Activated T-helper 2 cell treated with anti-CD3 and anti-CD28 coated beads, Interferon-gamma antibody, Interleukin-2, Interleukin-4, amounts not matched to agents 10 μg/mL and 5 μg/mL and 100 μg/mL, durations not matched to agents 14 hours and 24 hours and 36 hours (primary cell): Measurements from ENCODE around the gene GYPA. TPM values are rescaled to one million over a fixed set of nuclear protein-coding genes. Genes with fewer than 3 reads are reported as not detected.
"Not testable (repeated sequence)": the region's sequence is repeated elsewhere in the genome, so short reads cannot be mapped to it uniquely, and the experiment has no call there.

Source experiments
- DNase-seq: peaks from one replicate; pipeline ENCODE4 v3.0.0; 2021; ENCODE audit warnings: low spot score
- H3K27ac Mint-ChIP-seq: one replicate; pipeline ENCODE4 v1.8.0; 2021; ENCODE audit warnings: mixed read lengths
- H3K27me3 Mint-ChIP-seq: one replicate; pipeline ENCODE4 v1.8.0; 2021; ENCODE audit warnings: low read depth, mixed read lengths
- H3K36me3 Mint-ChIP-seq: one replicate; pipeline ENCODE4 v1.8.0; 2021; ENCODE audit warnings: low read depth, mixed read lengths
- H3K4me1 Mint-ChIP-seq: one replicate; pipeline ENCODE4 v1.8.0; 2021; ENCODE audit warnings: low read depth, mixed read lengths
- H3K4me3 Mint-ChIP-seq: one replicate; pipeline ENCODE4 v1.8.0; 2021; ENCODE audit warnings: low read depth, mild to moderate bottlenecking, moderate library complexity, mixed read lengths
- H3K9me3 Mint-ChIP-seq: one replicate; pipeline ENCODE4 v1.8.0; 2021; ENCODE audit warnings: mixed read lengths
- intact Hi-C: fragments of 100-400 bp; cut with micrococcal nuclease; formaldehyde crosslinking; loops from one replicate; pipeline ENCODE4 v1.15.1; 2023
- total RNA-seq: library from RNA; stranded (reverse); gene quantifications from 2 replicates; pipeline ENCODE4 v1.2.3, GENCODE V29; 2022

GYPA gene
- not detected in 2 replicates for total RNA-seq

DNA sequence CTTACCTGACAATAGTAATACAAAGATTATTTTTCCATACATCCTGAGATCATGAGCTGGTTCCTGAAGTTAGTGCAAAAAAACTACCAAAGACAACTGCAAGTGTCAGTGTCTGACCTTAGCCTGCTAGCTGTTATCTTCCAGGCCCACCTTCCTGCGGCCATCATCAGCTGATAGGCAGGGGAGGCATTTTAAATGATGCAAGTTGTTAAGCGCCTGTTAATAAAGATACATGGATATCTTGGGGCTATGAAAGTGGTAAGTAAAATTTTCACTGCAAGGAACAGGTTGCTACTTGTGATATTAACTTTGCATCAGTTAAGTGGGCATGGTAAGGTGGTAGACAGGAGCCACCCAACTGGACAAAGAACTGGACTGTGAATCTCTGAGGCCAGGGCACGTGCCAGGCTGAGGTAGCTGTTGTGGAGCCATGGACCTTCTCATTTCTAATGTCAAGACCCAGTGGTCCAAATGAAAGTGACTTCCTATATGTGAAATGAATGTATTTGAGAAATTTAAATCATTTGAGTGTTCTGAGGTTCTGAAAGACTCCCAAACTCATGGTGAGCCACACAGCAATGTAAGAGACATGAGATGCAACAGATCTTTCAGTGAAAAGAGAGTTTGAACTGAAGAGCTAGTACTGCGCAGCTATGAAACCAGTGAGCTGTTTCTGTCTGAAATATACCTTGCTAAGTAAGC lies at the start of gene GYPA:
Gene GYPA, minus strand, starts transcription at position 125 of the 702 bp plus-strand sequence. Its CDS starts 83 bp downstream, at position 42.
- H3K27ac Mint-ChIP-seq, H3K27me3 Mint-ChIP-seq, H3K4me3 Mint-ChIP-seq, H3K9me3 Mint-ChIP-seq, H3K4me1 Mint-ChIP-seq, intact Hi-C loops, H3K36me3 Mint-ChIP-seq, DNase-seq: not testable (repeated sequence)

DNA sequence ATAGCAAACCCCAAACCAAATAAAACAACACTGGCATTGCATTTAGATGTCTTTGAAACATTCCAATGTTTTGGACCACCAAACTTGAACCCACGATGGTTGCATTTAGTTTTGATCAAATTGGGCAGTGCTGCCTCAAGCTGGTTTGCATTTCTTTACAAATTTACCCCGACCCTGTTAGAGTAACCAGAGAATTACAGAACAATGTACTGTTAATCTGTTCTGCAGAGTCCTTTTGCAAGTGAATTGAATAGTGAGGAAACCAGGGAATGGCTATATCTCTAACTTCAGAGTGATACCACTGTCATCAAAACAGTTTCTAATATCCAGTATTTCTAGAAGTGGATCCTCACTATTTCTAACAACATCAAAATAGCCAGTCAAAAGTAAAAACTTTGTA lies 49.5 kb upstream of the GYPA start:
- Mint-ChIP-seq H3K27me3 (peaks cover 10% of the 10 kb centered on the region), H3K4me3 (no peak overlapping the region), H3K9me3 (peaks cover 3% of the 10 kb centered on the region), H3K27ac (no peak overlapping the region), H3K4me1 (no peaks in the 10 kb centered on the region), H3K36me3 (no peaks in the 10 kb centered on the region)
- DNase-seq = no peak
- intact Hi-C loops = no loop called here

DNA sequence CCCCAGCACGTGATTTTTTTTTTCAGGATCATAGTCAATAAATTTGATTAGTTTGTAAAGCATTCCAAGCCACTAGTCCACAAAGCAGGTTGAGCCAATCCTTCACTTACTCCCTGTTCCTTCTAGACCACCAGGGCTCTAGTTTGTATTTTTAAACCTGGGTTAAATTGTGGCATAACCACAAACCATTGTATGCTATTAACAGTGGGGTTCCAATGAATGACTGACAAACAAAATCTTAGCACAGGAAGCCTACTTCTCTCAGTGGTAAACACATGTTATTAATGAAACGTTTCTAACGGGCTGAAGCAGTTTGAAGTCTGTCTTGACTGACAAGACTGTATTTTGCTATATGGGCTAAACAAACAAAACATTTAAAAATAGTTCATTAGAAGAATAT lies 48.6 kb upstream of the GYPA start:
- no peak overlapping the region for H3K27ac Mint-ChIP-seq
- no peaks in the 10 kb centered on the region for H3K36me3 Mint-ChIP-seq
- H3K4me3 Mint-ChIP-seq = no peak overlapping the region
- intact Hi-C loops = no loop called here
- DNase-seq = no peak
- H3K9me3 Mint-ChIP-seq = no peaks in the 10 kb centered on the region
- H3K4me1 Mint-ChIP-seq = no peaks in the 10 kb centered on the region
- peaks cover 11% of the 10 kb centered on the region for H3K27me3 Mint-ChIP-seq

DNA sequence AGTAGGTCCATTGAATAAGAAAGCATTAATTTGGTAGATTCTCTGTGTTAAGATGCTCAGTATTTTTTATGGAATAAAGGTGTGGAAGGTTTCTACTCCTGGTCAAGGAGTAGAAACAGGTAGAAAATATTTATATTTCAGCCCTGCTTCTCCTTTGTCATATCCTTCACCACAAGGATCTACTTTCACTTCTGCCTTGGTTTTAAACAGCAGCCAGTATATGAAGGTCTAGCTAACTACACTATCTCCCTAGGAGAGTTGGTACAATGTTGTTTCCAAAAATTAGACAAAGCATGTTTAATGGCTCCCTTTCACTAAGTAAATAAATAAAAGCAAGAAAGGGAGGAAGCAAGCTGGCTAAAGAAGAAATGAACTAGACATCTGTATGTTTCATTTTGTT lies 44.6 kb upstream of the GYPA start:
- no peaks in the 10 kb centered on the region for H3K9me3 Mint-ChIP-seq
- H3K27ac Mint-ChIP-seq = no peak overlapping the region
- intact Hi-C loops = no loop called here
- no peaks in the 10 kb centered on the region for H3K4me1 Mint-ChIP-seq
- H3K4me3 Mint-ChIP-seq = no peak overlapping the region
- DNase-seq = no peak
- H3K36me3 Mint-ChIP-seq = no peaks in the 10 kb centered on the region
- H3K27me3 Mint-ChIP-seq = peaks cover 8% of the 10 kb centered on the region

DNA sequence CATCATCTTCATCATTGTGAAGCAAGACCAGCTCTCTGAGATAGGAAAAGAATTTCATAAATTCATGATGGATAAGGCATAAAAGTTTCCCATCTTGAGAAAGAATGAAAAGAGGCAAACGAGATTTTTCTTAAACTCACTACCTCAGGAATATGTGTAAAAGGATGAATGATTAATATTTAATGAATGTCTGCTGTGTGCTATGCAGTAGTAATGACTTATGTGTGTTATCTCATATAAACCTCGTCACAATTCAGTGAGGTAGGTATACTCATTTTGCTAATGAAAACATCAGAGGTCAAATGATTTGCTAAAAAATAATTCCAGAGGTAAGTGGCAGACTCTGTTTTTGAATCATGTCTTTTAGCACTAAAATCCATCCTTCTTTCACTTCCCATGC lies 42.6 kb upstream of the GYPA start:
- Mint-ChIP-seq H3K27me3 (peaks cover 6% of the 10 kb centered on the region), H3K4me1 (peaks cover 5% of the 10 kb centered on the region), H3K27ac (no peak overlapping the region), H3K36me3 (no peaks in the 10 kb centered on the region), H3K9me3 (no peaks in the 10 kb centered on the region), H3K4me3 (no peak overlapping the region)
- intact Hi-C loops = no loop called here
- no peak for DNase-seq

DNA sequence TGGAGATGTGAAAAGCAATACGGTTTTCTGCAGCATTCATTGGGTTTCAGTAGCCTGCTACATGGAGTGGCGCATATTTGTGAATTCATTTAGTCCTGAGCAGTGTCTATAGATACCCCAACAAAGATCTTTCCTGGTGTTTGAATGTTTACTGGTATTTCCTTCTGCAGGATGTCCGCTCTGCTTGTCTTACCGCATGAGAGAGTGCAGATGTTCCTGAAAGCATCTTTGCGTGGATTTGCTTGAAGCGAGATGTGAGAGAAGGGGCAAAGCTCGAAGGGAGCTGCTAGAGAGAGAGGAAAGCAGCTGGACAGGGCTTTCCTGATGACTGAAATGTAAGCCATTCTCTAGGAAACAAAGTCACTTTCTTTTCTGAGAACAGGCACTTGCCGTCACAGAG lies 40.9 kb upstream of the GYPA start:
- no peaks in the 10 kb centered on the region for H3K36me3 Mint-ChIP-seq
- intact Hi-C loops = no loop called here

DNA sequence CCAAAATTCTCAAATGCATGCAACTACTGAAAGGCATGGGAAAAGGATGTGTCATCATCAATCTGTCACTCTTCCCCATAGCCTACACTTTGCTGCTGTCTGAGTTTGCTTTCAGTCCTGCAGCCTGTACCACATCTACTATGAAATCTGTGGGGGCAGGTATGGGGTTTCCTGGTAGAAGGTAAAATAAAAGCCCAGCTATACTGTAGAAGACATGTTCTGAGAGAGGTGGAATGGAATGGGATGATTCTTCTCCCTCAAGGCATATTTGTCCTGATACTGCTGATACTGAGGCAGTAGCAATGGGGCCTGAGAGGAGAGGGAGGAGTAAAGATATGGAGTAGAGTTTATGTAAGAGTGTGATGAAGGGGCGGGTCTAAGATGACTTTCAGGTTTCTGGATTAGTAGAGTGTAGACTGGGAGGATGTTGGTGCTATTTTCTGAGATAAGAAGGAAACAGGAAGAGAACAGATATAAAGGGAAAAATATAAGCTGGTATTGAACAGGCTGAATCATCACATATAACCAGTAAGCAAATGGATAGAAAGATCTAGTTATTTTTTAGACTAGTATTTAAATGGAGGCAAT lies 38.7 kb upstream of the GYPA start:
- Mint-ChIP-seq H3K9me3 (no peaks in the 10 kb centered on the region), H3K36me3 (no peaks in the 10 kb centered on the region), H3K27me3 (peaks cover 3% of the 10 kb centered on the region), H3K4me1 (peaks cover 15% of the 10 kb centered on the region), H3K4me3 (no peak overlapping the region), H3K27ac (no peak overlapping the region)
- no peak for DNase-seq
- intact Hi-C loops = loop anchor here (5.0 to 10.0 kb wide), 2 partner anchors 406 to 608 kb away; no protein-coding TSS in a partner anchor

More for the DNA sequence above, 40.9 kb upstream of the GYPA start:
- no peak for DNase-seq
- Mint-ChIP-seq H3K4me3 (no peak overlapping the region), H3K9me3 (no peaks in the 10 kb centered on the region), H3K27me3 (peaks cover 6% of the 10 kb centered on the region), H3K27ac (no peak overlapping the region), H3K4me1 (peaks cover 5% of the 10 kb centered on the region)

DNA sequence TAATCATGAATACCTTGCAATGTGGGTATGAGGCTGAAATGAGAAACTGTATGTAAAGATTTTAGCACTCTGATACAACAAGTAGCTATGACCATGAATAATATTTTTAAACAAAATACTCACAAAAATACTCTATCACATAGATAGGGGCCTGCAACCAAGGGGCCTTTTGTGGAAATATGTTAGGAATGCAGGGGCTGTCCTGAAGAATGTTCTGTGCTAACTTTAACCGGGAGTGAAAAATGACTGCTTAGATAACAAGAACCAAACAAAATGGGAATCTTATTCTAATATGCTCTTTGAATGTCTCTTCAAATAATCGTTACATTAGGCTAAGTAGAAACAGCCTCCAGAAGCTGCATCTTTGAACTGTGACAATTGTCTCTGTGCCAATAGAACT lies 37.9 kb upstream of the GYPA start:
- no peak for DNase-seq
- Mint-ChIP-seq H3K27me3 (no peaks in the 10 kb centered on the region), H3K36me3 (no peaks in the 10 kb centered on the region), H3K27ac (no peak overlapping the region), H3K9me3 (no peaks in the 10 kb centered on the region), H3K4me1 (peaks cover 15% of the 10 kb centered on the region), H3K4me3 (no peak overlapping the region)
- intact Hi-C loops = loop anchor here (5.0 to 10.0 kb wide), 2 partner anchors 406 to 609 kb away; no protein-coding TSS in a partner anchor

DNA sequence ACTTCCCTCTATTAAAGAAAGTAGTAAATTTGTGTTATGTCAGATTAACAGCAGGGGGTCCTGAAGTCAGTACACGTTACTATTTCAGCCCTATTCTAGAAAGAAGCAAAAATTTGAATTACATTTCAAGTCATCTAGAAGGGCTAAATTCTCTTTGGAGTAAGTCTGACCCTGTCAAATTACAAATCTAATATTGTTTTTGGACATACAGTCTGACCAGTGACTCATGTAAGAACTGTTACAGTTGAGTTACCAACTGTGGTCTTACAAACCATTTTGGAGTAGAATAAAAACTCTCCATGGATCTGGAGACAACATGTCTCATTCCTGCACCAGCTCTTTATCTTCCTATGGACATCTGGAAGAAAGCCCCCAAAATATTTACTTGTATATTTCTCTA lies 36.0 kb upstream of the GYPA start:
- Mint-ChIP-seq H3K4me1 (peaks cover 15% of the 10 kb centered on the region), H3K4me3 (no peak overlapping the region), H3K27ac (no peak overlapping the region), H3K9me3 (no peaks in the 10 kb centered on the region), H3K36me3 (no peaks in the 10 kb centered on the region), H3K27me3 (no peaks in the 10 kb centered on the region)
- intact Hi-C loops = loop anchor here (5.0 to 10.0 kb wide), 2 partner anchors 408 to 611 kb away; no protein-coding TSS in a partner anchor
- DNase-seq = no peak

DNA sequence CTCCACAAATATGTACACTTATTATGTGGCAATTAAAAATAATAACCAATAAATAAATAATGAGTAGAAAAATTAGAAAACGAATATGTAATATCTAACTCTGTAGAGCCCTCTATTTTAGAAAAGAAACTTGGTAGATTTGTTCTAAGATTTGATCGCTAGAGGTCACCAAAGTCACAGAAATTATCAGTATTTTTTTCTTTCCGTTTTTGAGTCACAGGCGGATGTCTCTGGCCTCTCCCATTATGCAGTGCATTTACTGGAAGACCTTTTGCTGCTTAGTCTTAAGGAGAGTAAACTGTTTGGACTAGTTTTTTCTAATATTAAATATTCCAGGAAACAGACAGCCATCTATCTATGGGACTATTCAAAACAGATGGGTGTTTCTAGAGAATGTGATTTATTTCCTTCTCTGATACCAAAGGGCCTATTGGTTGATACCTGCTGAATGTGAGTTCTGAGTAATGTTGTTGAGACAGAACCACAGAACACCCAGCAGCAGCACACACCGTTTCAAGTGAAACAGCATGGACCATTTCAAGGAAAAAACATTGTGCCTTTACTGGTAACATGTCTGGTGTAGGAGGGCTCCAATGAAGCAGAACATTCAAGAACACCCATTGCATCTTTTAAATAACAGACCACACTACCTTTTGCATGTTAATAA lies 34.0 kb upstream of the GYPA start:
- Mint-ChIP-seq H3K27ac (peak overlapping the region; percentile 24), H3K4me1 (peaks cover 15% of the 10 kb centered on the region), H3K27me3 (peaks cover 6% of the 10 kb centered on the region), H3K36me3 (no peaks in the 10 kb centered on the region), H3K9me3 (no peaks in the 10 kb centered on the region), H3K4me3 (no peak overlapping the region)
- intact Hi-C loops = loop anchor here (1.0 to 10.0 kb wide), 8 partner anchors 183 to 1443 kb away; partner anchors contain the start of genes HHIP, MMAA and OTUD4
- peak; percentile 10 for DNase-seq

DNA sequence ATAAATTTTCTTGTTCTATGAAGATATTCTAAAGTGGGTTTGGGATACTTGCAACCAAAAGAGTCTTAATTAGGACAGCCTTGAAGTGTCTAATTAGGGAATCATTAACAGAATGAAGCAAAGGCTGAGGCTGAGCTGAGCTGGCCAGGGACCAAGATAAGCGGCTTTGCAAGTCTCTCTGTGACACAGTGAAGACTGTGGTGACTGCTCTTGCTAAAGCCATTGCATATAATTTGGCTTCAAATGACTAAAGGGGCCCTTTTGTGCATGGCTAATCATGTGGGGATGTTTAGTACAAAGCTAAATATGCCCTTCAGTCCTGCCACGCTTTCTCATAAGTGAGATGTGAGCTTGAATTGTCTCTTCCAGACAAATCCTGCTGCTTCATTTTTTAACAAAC lies 31.2 kb upstream of the GYPA start:
- peaks cover 19% of the 10 kb centered on the region for H3K27me3 Mint-ChIP-seq
- no peak for DNase-seq
- H3K4me1 Mint-ChIP-seq = peaks cover 10% of the 10 kb centered on the region
- intact Hi-C loops = loop anchor here (5.0 to 10.0 kb wide), 5 partner anchors 186 to 1446 kb away; partner anchors contain the start of genes HHIP and MMAA
- no peak overlapping the region for H3K27ac Mint-ChIP-seq
- H3K36me3 Mint-ChIP-seq = no peaks in the 10 kb centered on the region
- H3K9me3 Mint-ChIP-seq = no peaks in the 10 kb centered on the region
- H3K4me3 Mint-ChIP-seq = no peak overlapping the region

DNA sequence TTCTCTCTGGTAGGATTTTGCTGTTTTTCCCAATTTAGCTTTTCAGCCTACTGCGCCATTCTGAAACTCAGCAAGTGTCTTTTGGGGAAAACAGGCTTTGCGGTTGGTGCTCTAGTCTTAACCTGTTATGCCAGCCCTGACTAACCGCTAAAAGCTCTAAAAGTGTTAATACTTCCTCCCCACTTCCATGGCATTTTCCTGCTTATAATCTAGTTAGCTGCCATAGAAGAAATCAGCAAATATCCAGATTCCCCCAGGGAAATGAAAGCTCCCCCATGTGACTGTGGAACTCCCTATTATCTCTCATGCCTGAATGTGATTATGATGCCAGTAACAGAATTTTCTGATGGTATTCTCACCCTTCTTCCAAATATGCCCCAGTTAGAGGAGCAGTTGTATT lies 28.7 kb upstream of the GYPA start:
- Mint-ChIP-seq H3K36me3 (no peaks in the 10 kb centered on the region), H3K27me3 (peaks cover 19% of the 10 kb centered on the region)

DNA sequence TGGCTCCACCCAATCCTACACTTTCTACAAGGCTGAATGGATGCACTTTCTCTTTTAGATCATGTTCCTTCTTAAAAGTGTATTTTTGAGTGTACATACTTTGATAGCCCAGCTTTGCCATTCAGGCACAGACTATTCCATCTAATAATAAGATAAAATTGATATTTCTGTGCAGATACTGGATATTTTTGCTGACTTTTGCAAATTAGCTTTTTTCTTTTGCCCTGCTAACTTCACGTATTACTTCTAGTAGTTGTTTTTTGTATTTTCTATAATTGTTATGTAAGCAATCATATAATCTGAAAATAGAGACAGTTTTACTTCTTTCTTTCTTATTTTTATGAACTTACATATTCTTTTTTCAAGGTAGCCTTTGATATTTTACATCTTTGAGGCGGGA lies 13.5 kb upstream of the GYPA start:
- DNase-seq = no peak
- Mint-ChIP-seq H3K27me3 (no peaks in the 10 kb centered on the region), H3K27ac (no peak overlapping the region), H3K4me3 (no peak overlapping the region), H3K36me3 (no peaks in the 10 kb centered on the region), H3K9me3 (peaks cover 12% of the 10 kb centered on the region), H3K4me1 (no peaks in the 10 kb centered on the region)
- intact Hi-C loops = no loop called here

More for the DNA sequence above, 28.7 kb upstream of the GYPA start:
- H3K4me3 Mint-ChIP-seq = no peak overlapping the region
- no peak overlapping the region for H3K27ac Mint-ChIP-seq
- intact Hi-C loops = no loop called here
- H3K9me3 Mint-ChIP-seq = no peaks in the 10 kb centered on the region
- H3K4me1 Mint-ChIP-seq = no peaks in the 10 kb centered on the region
- no peak for DNase-seq
